Smooth muscle cell (in vitro differentiated cells): ENCODE measurements around the gene GNAL. TPM values are rescaled to one million over a fixed set of nuclear protein-coding genes. Genes with fewer than 3 reads are reported as not detected.

Experiments
- DNase-seq: peaks from one replicate; lab custom pipeline; 2025; ENCODE audit not compliant: unreplicated experiment; lab: John Stamatoyannopoulos, UW
- H2AFZ ChIP-seq: fragments of 200-600 bp; sonication (generic); 2 replicates; pipeline ENCODE4 v1.6.0; 2016; ENCODE audit warnings: antibody characterized with exemption, low read depth, mild to moderate bottlenecking
- H3F3A ChIP-seq: fragments of 200-600 bp; sonication (generic); 2 replicates; pipeline ENCODE4 v1.6.0; 2017; ENCODE audit warnings: antibody characterized with exemption, low read depth
- H3K27ac ChIP-seq: fragments of 200-600 bp; sonication (generic); 2 replicates; pipeline ENCODE4 v1.5.1; 2016; ENCODE audit warnings: low read depth, mild to moderate bottlenecking
- H3K27me3 ChIP-seq: fragments of 200-600 bp; sonication (generic); 2 replicates; pipeline ENCODE4 v1.6.1; 2016; ENCODE audit warnings: low read depth, mild to moderate bottlenecking
- H3K36me3 ChIP-seq: fragments of 200-600 bp; sonication (generic); 2 replicates; pipeline ENCODE4 v1.5.1; 2016; ENCODE audit warnings: low read depth
- H3K4me1 ChIP-seq: fragments of 200-600 bp; sonication (generic); 2 replicates; pipeline ENCODE4 v1.5.1; 2016; ENCODE audit warnings: low read depth
- H3K4me2 ChIP-seq: fragments of 200-600 bp; sonication (generic); 2 replicates; pipeline ENCODE4 v1.6.0; 2016; ENCODE audit warnings: mild to moderate bottlenecking
- H3K4me3 ChIP-seq: fragments of 200-600 bp; sonication (generic); 2 replicates; pipeline ENCODE4 v1.5.1; 2016; ENCODE audit warnings: mild to moderate bottlenecking
- H3K79me2 ChIP-seq: fragments of 200-600 bp; sonication (generic); 2 replicates; pipeline ENCODE4 v1.6.0; 2016; ENCODE audit warnings: low read depth, mild to moderate bottlenecking
- H3K9ac ChIP-seq: fragments of 200-600 bp; sonication (generic); 2 replicates; pipeline ENCODE4 v1.6.0; 2016; ENCODE audit warnings: low read depth
- H3K9me3 ChIP-seq: fragments of 200-600 bp; sonication (generic); replicated peaks from 2 replicates; pipeline ENCODE4 v1.5.1; 2016; ENCODE audit warnings: low read depth
- H4K20me1 ChIP-seq: fragments of 200-600 bp; sonication (generic); 2 replicates; pipeline ENCODE4 v1.6.0; 2016; ENCODE audit warnings: low read depth
- CTCF ChIP-seq: fragments of 200-600 bp; sonication (generic); IDR thresholded peaks from 2 replicates; pipeline ENCODE4 v1.5.1; 2017; ENCODE audit warnings: borderline replicate concordance, mild to moderate bottlenecking, antibody characterized with exemption; ENCODE audit not compliant: insufficient read depth, poor library complexity, severe bottlenecking
- WGBS: methylation state at CpG from one replicate; pipeline ENCODE4 v1.1.7; 2016; ENCODE audit warnings: low lambda C conversion rate; 5-methylcytosine and 5-hydroxymethylcytosine counted together
- polyA plus RNA-seq: library from polyadenylated mRNA; unstranded; fragments of >200 nt; fragmentation: Nextera tagmentation; extraction: Ambion mirVana; gene quantifications from 2 replicates; pipeline ENCODE4 v1.2.1, GENCODE V29; 2016
- total RNA-seq: library from RNA; depleted of rRNA; stranded (reverse); fragments of >200 nt; gene quantifications from 2 replicates; pipeline ENCODE4 v1.2.3, GENCODE V29; 2014

The GNAL gene
- total and polyA plus RNA-seq, 2 experiments from 2014 or later = 1.6 to 5.8 TPM

GRCh38 chr18:11880586-11881304, 191.7 kb downstream of the GNAL start:
- no peaks in the 10 kb centered on the region for H3K9me3 ChIP-seq
- H3K27me3 ChIP-seq = no peaks in the 10 kb centered on the region
- H3F3A ChIP-seq = no peaks in the 10 kb centered on the region
- no peaks in the 10 kb centered on the region for H4K20me1 ChIP-seq
- H3K27ac ChIP-seq = no peak overlapping the region
- TF ChIP-seq CTCF = no peak
- no peaks in the 10 kb centered on the region for H3K36me3 ChIP-seq
- H3K4me2 ChIP-seq = no peak overlapping the region
- no peak overlapping the region for H3K4me3 ChIP-seq
- WGBS = 95% methylated on average over 30 of the region's 30 CpGs
- no peak overlapping the region for H3K9ac ChIP-seq
- no peaks in the 10 kb centered on the region for H3K4me1 ChIP-seq
- no peak for DNase-seq
- no peaks in the 10 kb centered on the region for H3K79me2 ChIP-seq
- no peak overlapping the region for H2AFZ ChIP-seq

GRCh38 chr18:11882636-11883035, 193.6 kb downstream of the GNAL start:
- no peak for TF ChIP-seq CTCF
- no peaks in the 10 kb centered on the region for H3K9me3 ChIP-seq
- no peaks in the 10 kb centered on the region for H3K79me2 ChIP-seq
- no peak for DNase-seq
- no peak overlapping the region for H3K4me2 ChIP-seq
- H3K36me3 ChIP-seq = no peaks in the 10 kb centered on the region
- no peaks in the 10 kb centered on the region for H3F3A ChIP-seq
- H2AFZ ChIP-seq = no peak overlapping the region
- WGBS = 71% methylated on average over 4 of the region's 4 CpGs
- no peaks in the 10 kb centered on the region for H3K4me1 ChIP-seq
- H3K27me3 ChIP-seq = no peaks in the 10 kb centered on the region
- H3K27ac ChIP-seq = no peak overlapping the region
- H3K4me3 ChIP-seq = no peak overlapping the region
- no peaks in the 10 kb centered on the region for H4K20me1 ChIP-seq
- no peak overlapping the region for H3K9ac ChIP-seq

- WGBS = 80% methylated on average over 1 of the region's 1 CpG
These were observed 194.1 kb downstream of the GNAL start for GRCh38 chr18:11883153-11883552.

More at GRCh38 chr18:11883153-11883552, 194.1 kb downstream of the GNAL start:
- no peaks in the 10 kb centered on the region for H4K20me1 ChIP-seq
- no peaks in the 10 kb centered on the region for H3F3A ChIP-seq
- no peak overlapping the region for H3K4me3 ChIP-seq
- no peaks in the 10 kb centered on the region for H3K9me3 ChIP-seq
- no peak overlapping the region for H3K9ac ChIP-seq
- DNase-seq = no peak
- TF ChIP-seq CTCF = no peak
- H3K4me2 ChIP-seq = no peak overlapping the region
- H3K27ac ChIP-seq = no peak overlapping the region
- no peaks in the 10 kb centered on the region for H3K79me2 ChIP-seq
- H3K36me3 ChIP-seq = no peaks in the 10 kb centered on the region
- H3K27me3 ChIP-seq = no peaks in the 10 kb centered on the region
- no peaks in the 10 kb centered on the region for H3K4me1 ChIP-seq
- H2AFZ ChIP-seq = no peak overlapping the region
